HG03342 (cell line): ENCODE results near the gene VPS37B.

Source experiments
- ATAC-seq: cut with Tn5 transposase; IDR thresholded peaks from one replicate; pipeline ENCODE4 v1.9.1; 2021; ENCODE audit warnings: mild to moderate bottlenecking, moderate library complexity; ENCODE audit not compliant: unreplicated experiment

Gene VPS37B

GRCh38 chr12:122867691-122868461 is 28.0 kb downstream of the VPS37B start:
- no peak for ATAC-seq

GRCh38 chr12:122866950-122867607 is 28.8 kb downstream of the VPS37B start:
- ATAC-seq = no peak

- ATAC-seq = no peak
These were observed 29.5 kb downstream of the VPS37B start for GRCh38 chr12:122866379-122866778.

- no peak for ATAC-seq
These were observed 30.4 kb downstream of the VPS37B start for GRCh38 chr12:122865268-122866231.

GRCh38 chr12:122864894-122865253 is 31.1 kb downstream of the VPS37B start:
- ATAC-seq = no peak

GRCh38 chr12:122862872-122863701 is 32.8 kb downstream of the VPS37B start:
- ATAC-seq = no peak

- ATAC-seq = no peak
These were observed 33.8 kb downstream of the VPS37B start for GRCh38 chr12:122862110-122862634.

- no peak for ATAC-seq
These were observed 34.3 kb downstream of the VPS37B start for GRCh38 chr12:122861587-122861970.

GRCh38 chr12:122860854-122861586 is 34.9 kb downstream of the VPS37B start:
- ATAC-seq = no peak

GRCh38 chr12:122860040-122860853 is 35.7 kb downstream of the VPS37B start:
- no peak for ATAC-seq

GRCh38 chr12:122859303-122860039 is 36.5 kb downstream of the VPS37B start:
- ATAC-seq = no peak

- ATAC-seq = no peak
These were observed 37.2 kb downstream of the VPS37B start for GRCh38 chr12:122858591-122859302.

- ATAC-seq = no peak
These were observed 37.8 kb downstream of the VPS37B start for GRCh38 chr12:122858171-122858570.

- ATAC-seq = no peak
These were observed 38.8 kb downstream of the VPS37B start for GRCh38 chr12:122856999-122857671.

GRCh38 chr12:122855928-122856831 is 39.7 kb downstream of the VPS37B start:
- ATAC-seq = no peak
